GM12878 (cell line): ENCODE data around the gene SLC9A8. TPM values are rescaled to one million over a fixed set of nuclear protein-coding genes. Genes with fewer than 3 reads are reported as not detected.

Source experiments
- ATAC-seq: fragments of 200-7000 bp; cut with Tn5 transposase; 3 replicates; pipeline ENCODE4 v1.9.1; 2020; ENCODE audit warnings: mild to moderate bottlenecking, moderate library complexity
- BruUV-seq: library from RNA; stranded (reverse); fragments of 400-500 nt; replicated peaks from 2 replicates; lab custom pipeline; 2021; lab: Mats Ljungman, UMichigan
- CTCF ChIA-PET: fragments of 300-600 bp; sonication (Branson Sonifier 250); formaldehyde crosslinking; extraction: SDS; loops from one replicate; lab custom pipeline; 2021; ENCODE audit warnings: inconsistent platforms; lab: Yijun Ruan, JAX
- POLR2A ChIA-PET: fragments of 350-600 bp; formaldehyde crosslinking; extraction: SDS; loops from one replicate; lab custom pipeline; 2021; ENCODE audit warnings: inconsistent platforms; lab: Charles Lee
- RAD21 ChIA-PET: fragments of 300-600 bp; sonication (Branson Sonifier 250); formaldehyde crosslinking; loops from one replicate; lab custom pipeline; 2023; ENCODE audit warnings: antibody characterized with exemption; ENCODE audit not compliant: unreplicated experiment; lab: Charles Lee
- SMC1A ChIA-PET: fragments of 300-600 bp; sonication (Branson Sonifier 250); formaldehyde crosslinking; loops from one replicate; lab custom pipeline; 2023; ENCODE audit not compliant: unreplicated experiment, uncharacterized antibody; lab: Charles Lee
- DNase-seq: peaks from one replicate; pipeline ENCODE4 v3.0.0-alpha.2; 2011; ENCODE audit warnings: low read depth, low spot score
- FAIRE-seq: peaks from 3 replicates; lab custom pipeline; 2011; peaks lifted over from hg19 to GRCh38; lab: Jason Lieb, UNC
- H2AFZ ChIP-seq: 2 replicates; pipeline ENCODE4 v1.6.0; 2011; ENCODE audit warnings: low read depth, low read length, control low read depth; ENCODE audit not compliant: control insufficient read depth
- H3K27ac ChIP-seq: 2 replicates; pipeline ENCODE4 v1.5.1; 2011; ENCODE audit warnings: control low read depth; ENCODE audit not compliant: control insufficient read depth, insufficient read depth
- H3K27me3 ChIP-seq, 2 experiments: replicated peaks in 1 of 2; 2 replicates each; pipeline versions ENCODE4 v1.6.0 to v1.6.1; 2011; ENCODE audit warnings: low read length in 1 of 2; ENCODE audit not compliant: control insufficient read depth in 2 of 2, insufficient read depth in 2 of 2
- H3K36me3 ChIP-seq, 2 experiments: 2 replicates each; pipeline ENCODE4 v1.5.1; 2011; ENCODE audit warnings: low read length in 1 of 2; ENCODE audit not compliant: control insufficient read depth in 2 of 2, insufficient read depth in 2 of 2
- H3K4me1 ChIP-seq: 2 replicates; pipeline ENCODE4 v1.6.1; 2011; ENCODE audit warnings: mild to moderate bottlenecking, low read length, moderate library complexity, mixed read lengths; ENCODE audit not compliant: control insufficient read depth, insufficient read depth
- H3K4me2 ChIP-seq: 2 replicates; pipeline ENCODE4 v1.6.0; 2011; ENCODE audit warnings: control low read depth; ENCODE audit not compliant: control insufficient read depth, insufficient read depth
- H3K4me3 ChIP-seq: fragments of 200-600 bp; sonication (generic); 2 replicates; pipeline ENCODE4 v1.5.1; 2016
- H3K79me2 ChIP-seq: 2 replicates; pipeline ENCODE4 v1.6.0; 2011; ENCODE audit warnings: low read length; ENCODE audit not compliant: control insufficient read depth, insufficient read depth
- H3K9ac ChIP-seq: 2 replicates; pipeline ENCODE4 v1.8.0; 2011; ENCODE audit warnings: low read length, control low read depth, mixed read lengths; ENCODE audit not compliant: control insufficient read depth, insufficient read depth
- H3K9me3 ChIP-seq: replicated peaks from 3 replicates; pipeline ENCODE4 v1.5.1; 2011; ENCODE audit warnings: mild to moderate bottlenecking, low read length; ENCODE audit not compliant: control insufficient read depth, insufficient read depth
- H4K20me1 ChIP-seq: 2 replicates; pipeline ENCODE4 v1.6.0; 2011; ENCODE audit not compliant: control insufficient read depth, insufficient read depth
- BMI1 ChIP-seq: fragments of 450-650 bp; IDR thresholded peaks from 2 replicates; pipeline ENCODE4 v1.6.1; 2016; ENCODE audit warnings: mild to moderate bottlenecking, moderate library complexity, borderline replicate concordance
- CUX1 ChIP-seq: IDR thresholded peaks from 2 replicates; pipeline ENCODE4 v1.6.1; 2012; ENCODE audit warnings: improper control_type of control experiment, low read depth, low read length; ENCODE audit not compliant: insufficient replicate concordance
- DPF2 ChIP-seq: fragments of 450-650 bp; IDR thresholded peaks from 2 replicates; pipeline ENCODE4 v1.6.1; 2017; ENCODE audit warnings: mild to moderate bottlenecking
- ETV6 ChIP-seq, 2 experiments: fragments of 450-650 bp in 1 of 2; IDR thresholded peaks in 1 of 2; conservative IDR thresholded peaks in 1 of 2; 2 replicates each; pipeline ENCODE4 v1.6.1; 2014; ENCODE audit warnings: antibody characterized with exemption in 1 of 2, borderline replicate concordance in 1 of 2, low read depth in 1 of 2, mild to moderate bottlenecking in 1 of 2, moderate library complexity in 1 of 2
- HDAC6 ChIP-seq: fragments of 200-600 bp; sonication (generic); IDR thresholded peaks from one replicate; pipeline ENCODE4 v1.8.0; 2017; ENCODE audit warnings: antibody characterized with exemption; ENCODE audit not compliant: unreplicated experiment
- HSF1 ChIP-seq: fragments of 150-350 bp; IDR thresholded peaks from 2 replicates; pipeline ENCODE4 v1.6.1; 2014; ENCODE audit warnings: mild to moderate bottlenecking, low read depth, low read length
- IKZF2 ChIP-seq, 2 experiments: fragments of 450-650 bp; IDR thresholded peaks; 2 replicates each; pipeline ENCODE4 v1.6.1; 2017; ENCODE audit warnings: mild to moderate bottlenecking in 2 of 2, moderate library complexity in 2 of 2
- MLLT1 ChIP-seq: fragments of 450-650 bp; IDR thresholded peaks from 2 replicates; pipeline ENCODE4 v1.6.1; 2016; ENCODE audit warnings: mild to moderate bottlenecking
- NFXL1 ChIP-seq: fragments of 450-650 bp; IDR thresholded peaks from 2 replicates; pipeline ENCODE4 v1.6.1; 2017; ENCODE audit warnings: antibody characterized with exemption, mild to moderate bottlenecking, borderline replicate concordance
- NR2C2 ChIP-seq: IDR thresholded peaks from 2 replicates; pipeline ENCODE4 v1.6.1; 2011; ENCODE audit warnings: borderline replicate concordance, low read depth; ENCODE audit not compliant: control insufficient read depth, insufficient read length
- PAX8 ChIP-seq: fragments of 450-650 bp; IDR thresholded peaks from 2 replicates; pipeline ENCODE4 v1.6.1; 2017; ENCODE audit warnings: mild to moderate bottlenecking, moderate library complexity
- RUNX3 ChIP-seq: IDR thresholded peaks from 2 replicates; pipeline ENCODE4 v1.6.1; 2012; ENCODE audit warnings: low read length, inconsistent platforms
- SRF ChIP-seq, 2 experiments: IDR thresholded peaks; 2 replicates each; pipeline ENCODE4 v1.6.1; 2011; ENCODE audit warnings: low read depth in 2 of 2, low read length in 2 of 2, mild to moderate bottlenecking in 1 of 2, moderate library complexity in 1 of 2
- TCF12 ChIP-seq: IDR thresholded peaks from 2 replicates; pipeline ENCODE4 v1.6.1; 2011; ENCODE audit warnings: low read depth, mild to moderate bottlenecking, low read length
- TCF3 ChIP-seq: IDR thresholded peaks from 2 replicates; pipeline ENCODE4 v1.6.1; 2012; ENCODE audit warnings: low read depth, mild to moderate bottlenecking, low read length, borderline replicate concordance; ENCODE audit not compliant: insufficient read depth
- ZNF384 ChIP-seq: IDR thresholded peaks from 2 replicates; pipeline ENCODE4 v1.6.1; 2012; ENCODE audit warnings: low read depth, mild to moderate bottlenecking, low read length, improper control_type of control experiment, borderline replicate concordance
- WGBS: methylation state at CpG from one replicate; pipeline ENCODE4 v1.1.6; 2016; ENCODE audit warnings: low lambda C conversion rate; ENCODE audit not compliant: insufficient replicate concordance, insufficient coverage; ENCODE audit errors: missing lambda C conversion rate; 5-methylcytosine and 5-hydroxymethylcytosine counted together
- in situ Hi-C: fragments of 300-500 bp; cut with MboI; formaldehyde crosslinking; loops from 9 replicates; pipeline ENCODE4 v1.14.3; 2018; ENCODE audit warnings: mixed read lengths
- intact Hi-C: fragments of 100-400 bp; cut with micrococcal nuclease; formaldehyde crosslinking; loops from one replicate; pipeline ENCODE4 v1.14.2; 2022; ENCODE audit not compliant: unreplicated experiment
- polyA plus RNA-seq, 11 experiments: library from polyadenylated mRNA; depleted of rRNA in 4 of 11; unstranded in 6 of 11; stranded (reverse) in 5 of 11; fragments of >200 nt; fragmentation: Nextera tagmentation in 4 of 11; fragmentation: Illumina TruSeq in 1 of 11; extraction: Ambion mirVana in 4 of 11; extraction: Trizol in 1 of 11; gene quantifications; 1 replicate in 1 of 11; 2 replicates in 10 of 11; pipeline versions ENCODE4 v1.2.1 to v1.2.3, GENCODE V29; 2011 to 2016; ENCODE audit warnings: inconsistent platforms in 2 of 11, missing spikeins in 2 of 11, low read depth in 1 of 11
- total RNA-seq, 4 experiments: library from RNA; depleted of rRNA in 3 of 4; stranded (reverse); fragments of >200 nt in 3 of 4; fragmentation: Illumina TruSeq in 1 of 4; extraction: Trizol in 1 of 4; gene quantifications; 2 replicates each; pipeline versions ENCODE4 v1.2.1 to v1.2.3, GENCODE V29; 2013 to 2021

SLC9A8 gene
- total and polyA plus RNA-seq, 10 of the 15 experiments (the other 5 are each of a cell fraction or from before 2014, with no cell fraction given), result 0.40 to 15.5 (median 6.5) TPM

- TF ChIP-seq ETV6 (conservative IDR thresholded peaks at IDR 0.05 in 1 of 2, IDR thresholded peaks at IDR 0.05 in 1 of 2; ENCODE audit: borderline replicate concordance in 1 of 2, low read depth in 1 of 2), result no peak
- TF ChIP-seq CUX1, result no peak
- TF ChIP-seq ZNF384, result no peak
These were observed 56.3 kb downstream of the SLC9A8 start (continued) for GRCh38 chr20:49868964-49869363.

- H3K27ac ChIP-seq, result no peak overlapping the region
- H3K4me1 ChIP-seq, result peaks cover 19% of the 10 kb centered on the region
- no peaks in the 10 kb centered on the region for H3K27me3 ChIP-seq
- no TSS peak for BruUV-seq
- ChIA-PET RAD21 (no interaction called here), CTCF (no interaction called here), SMC1A (no interaction called here), POLR2A (no interaction called here)
- no peaks in the 10 kb centered on the region for H4K20me1 ChIP-seq
- DNase-seq (no peak), ATAC-seq (no peak), FAIRE-seq (no peak)
- H2AFZ ChIP-seq, result no peak overlapping the region
- H3K9ac ChIP-seq, result no peak overlapping the region
- WGBS, result 88% methylated on average over 5 of the region's 5 CpGs
- no peak overlapping the region for H3K4me3 ChIP-seq
- peaks cover 0 to 5% of the 10 kb centered on the region in 2 experiments; a peak in 2 of 4 replicates for H3K36me3 ChIP-seq
- H3K79me2 ChIP-seq, result no peaks in the 10 kb centered on the region
- in situ Hi-C loops, result loop anchor here (25.0 kb wide), 1 partner anchor 533 kb away; no protein-coding TSS in a partner anchor
- intact Hi-C loops, result no loop called here
- no peak overlapping the region for H3K4me2 ChIP-seq
- H3K9me3 ChIP-seq, result no peaks in the 10 kb centered on the region
- TF ChIP-seq BMI1 (no peak), SRF (IDR thresholded peaks at IDR 0.05; ENCODE audit: low read depth in 2 of 2, low read length in 2 of 2) (no peak), HSF1 (no peak), TCF3 (no peak), IKZF2 (IDR thresholded peaks at IDR 0.05) (no peak), HDAC6 (no peak), MLLT1 (no peak), NFXL1 (no peak), DPF2 (no peak), TCF12 (no peak), RUNX3 (no peak), NR2C2 (no peak), PAX8 (no peak)
These were observed 57.6 kb downstream of the SLC9A8 start for GRCh38 chr20:49870261-49870660.
